Esophagus squamous epithelium (tissue), 4 donors: Measurements from ENCODE around the gene CENPE.

Experiments used
- POLR2A ChIP-seq, 4 donors: fragments of 450-650 bp; IDR thresholded peaks; one replicate each; pipeline ENCODE4 v1.6.1; 2017; ENCODE audit warnings: antibody characterized with exemption in 4 of 4, mild to moderate bottlenecking in 4 of 4, moderate library complexity in 3 of 4
- TF ChIP-seq, protein P1 (sequence below), 6 experiments: fragments of 450-650 bp in 4 of 6; fragments of 200-600 bp in 2 of 6; sonication (generic) in 2 of 6; IDR thresholded peaks; one replicate each; pipeline ENCODE4 v1.5.1; 2016 to 2019; ENCODE audit warnings: antibody characterized with exemption in 6 of 6, mild to moderate bottlenecking in 4 of 6, moderate library complexity in 4 of 6

GRCh38 chr4:103204111-103204510, 6.0 kb upstream of the CENPE start:
- no peak for TF ChIP-seq POLR2A (IDR thresholded peaks at IDR 0.05)
- TF ChIP-seq, protein P1, sequence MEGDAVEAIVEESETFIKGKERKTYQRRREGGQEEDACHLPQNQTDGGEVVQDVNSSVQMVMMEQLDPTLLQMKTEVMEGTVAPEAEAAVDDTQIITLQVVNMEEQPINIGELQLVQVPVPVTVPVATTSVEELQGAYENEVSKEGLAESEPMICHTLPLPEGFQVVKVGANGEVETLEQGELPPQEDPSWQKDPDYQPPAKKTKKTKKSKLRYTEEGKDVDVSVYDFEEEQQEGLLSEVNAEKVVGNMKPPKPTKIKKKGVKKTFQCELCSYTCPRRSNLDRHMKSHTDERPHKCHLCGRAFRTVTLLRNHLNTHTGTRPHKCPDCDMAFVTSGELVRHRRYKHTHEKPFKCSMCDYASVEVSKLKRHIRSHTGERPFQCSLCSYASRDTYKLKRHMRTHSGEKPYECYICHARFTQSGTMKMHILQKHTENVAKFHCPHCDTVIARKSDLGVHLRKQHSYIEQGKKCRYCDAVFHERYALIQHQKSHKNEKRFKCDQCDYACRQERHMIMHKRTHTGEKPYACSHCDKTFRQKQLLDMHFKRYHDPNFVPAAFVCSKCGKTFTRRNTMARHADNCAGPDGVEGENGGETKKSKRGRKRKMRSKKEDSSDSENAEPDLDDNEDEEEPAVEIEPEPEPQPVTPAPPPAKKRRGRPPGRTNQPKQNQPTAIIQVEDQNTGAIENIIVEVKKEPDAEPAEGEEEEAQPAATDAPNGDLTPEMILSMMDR (IDR thresholded peaks at IDR 0.05), result no peak
